Activated CD4-positive, alpha-beta T cell treated with anti-CD3 and anti-CD28 coated beads, Interleukin-2, amount 50 U/mL, for 1 hour (primary cell): Measurements from ENCODE around the gene ZNF618.

Experiments
- DNase-seq: peaks from one replicate; pipeline ENCODE4 v3.0.0-alpha.2; 2020

Gene ZNF618

DNA sequence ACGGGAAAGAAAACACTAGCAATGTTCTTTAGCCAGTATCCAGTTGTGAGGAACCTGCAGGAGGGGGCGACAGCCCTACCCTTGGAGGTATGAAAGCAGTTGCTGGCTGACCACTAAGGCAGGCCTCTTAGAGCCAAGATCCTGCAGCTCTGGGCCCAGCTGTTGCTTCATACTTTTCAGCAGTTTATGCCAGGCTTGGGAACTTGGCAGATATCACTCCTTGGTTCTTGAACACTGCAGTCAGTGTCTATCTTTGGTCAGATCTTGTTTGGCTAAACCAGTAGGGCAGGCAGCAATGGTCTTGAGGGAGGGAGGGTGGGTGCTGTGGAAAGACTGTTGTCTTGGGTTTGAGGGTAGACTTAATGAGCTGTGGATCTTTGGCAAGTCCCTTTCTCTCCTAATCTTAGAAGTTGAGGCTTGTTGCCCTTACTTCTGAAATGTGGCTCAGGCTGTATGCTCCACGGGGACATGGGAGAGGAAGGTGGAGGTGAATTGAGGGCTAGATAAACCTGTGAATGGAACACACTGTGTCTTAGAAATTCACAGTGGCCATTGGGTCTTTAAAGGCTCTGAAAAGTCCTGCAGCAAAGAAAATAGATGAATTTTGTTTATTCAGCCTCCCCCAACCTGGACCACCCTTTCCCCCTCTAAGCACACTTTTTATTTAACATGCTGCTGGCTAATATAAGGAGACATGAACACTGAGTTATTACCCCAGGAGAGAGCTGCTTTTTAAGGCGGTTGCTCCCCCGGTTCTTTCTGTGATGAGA, 37.5 kb downstream of the ZNF618 start:
- no peak for DNase-seq

DNA sequence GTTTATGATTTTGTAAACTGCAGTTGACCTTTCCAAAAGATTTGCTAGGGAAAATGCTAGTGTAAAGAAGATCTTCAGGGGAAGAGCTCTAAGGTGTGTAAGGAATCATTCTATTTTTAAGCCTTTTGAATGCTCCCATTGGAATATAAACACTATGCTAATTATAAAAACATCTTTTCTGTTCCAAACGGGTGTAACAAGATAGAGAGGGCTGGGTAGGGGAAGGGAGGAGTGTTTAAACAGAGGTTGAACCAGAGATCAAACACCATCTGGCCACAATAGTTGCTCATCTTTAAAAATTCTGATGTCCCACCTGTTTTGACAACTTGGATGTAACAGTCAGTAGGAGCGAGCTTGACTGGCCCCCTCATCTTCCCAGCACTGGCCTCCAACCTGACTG, 38.4 kb downstream of the ZNF618 start:
- DNase-seq = no peak

DNA sequence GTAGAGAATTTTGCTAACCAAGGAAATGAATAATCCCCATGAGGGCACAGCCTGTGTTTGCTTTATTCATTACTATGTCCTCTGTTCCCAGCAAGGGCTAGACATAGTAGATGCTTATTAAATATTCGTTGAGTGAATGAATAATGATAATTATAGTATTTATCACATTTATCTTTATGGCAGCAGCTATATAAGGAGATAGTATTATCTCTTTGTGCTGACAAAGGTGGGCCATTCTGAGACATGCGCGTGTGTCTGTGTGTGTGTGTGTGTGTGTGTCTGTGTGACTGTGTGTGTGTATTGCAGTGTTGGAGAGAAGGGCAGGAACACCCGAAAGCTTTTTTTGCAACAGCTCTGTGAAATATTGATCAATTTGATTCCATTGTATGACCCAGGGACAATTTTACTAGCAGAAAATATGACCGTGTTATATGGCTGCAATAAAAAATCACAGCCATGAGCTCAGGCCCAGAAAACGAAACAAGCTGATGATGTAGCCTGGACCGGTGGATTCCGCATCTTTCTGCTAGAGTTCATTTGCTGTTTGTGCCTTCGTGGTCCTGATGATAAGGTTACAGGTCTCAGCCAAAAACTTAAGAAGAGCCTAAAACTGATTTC, 39.8 kb downstream of the ZNF618 start:
- DNase-seq = no peak

DNA sequence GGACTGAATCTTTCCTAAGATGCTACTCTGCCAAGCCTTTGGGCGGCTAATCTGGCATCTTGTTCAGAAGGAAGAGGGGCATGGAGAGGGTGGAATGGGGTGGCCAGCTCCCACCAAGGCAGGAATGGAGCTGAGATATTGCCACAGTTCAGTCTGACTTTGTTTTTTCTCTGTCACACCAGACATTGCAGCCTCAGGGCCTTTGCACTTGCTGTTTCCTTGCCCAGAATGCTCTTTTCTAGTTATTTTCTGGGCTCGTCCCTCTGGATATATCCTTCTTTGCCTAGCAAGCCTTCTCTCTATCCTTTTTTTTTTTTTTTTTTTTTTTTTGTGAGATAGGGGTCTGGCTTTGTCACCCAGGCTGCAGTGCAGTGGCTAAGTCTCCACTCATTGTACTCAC, 40.8 kb downstream of the ZNF618 start:
- no peak for DNase-seq

DNA sequence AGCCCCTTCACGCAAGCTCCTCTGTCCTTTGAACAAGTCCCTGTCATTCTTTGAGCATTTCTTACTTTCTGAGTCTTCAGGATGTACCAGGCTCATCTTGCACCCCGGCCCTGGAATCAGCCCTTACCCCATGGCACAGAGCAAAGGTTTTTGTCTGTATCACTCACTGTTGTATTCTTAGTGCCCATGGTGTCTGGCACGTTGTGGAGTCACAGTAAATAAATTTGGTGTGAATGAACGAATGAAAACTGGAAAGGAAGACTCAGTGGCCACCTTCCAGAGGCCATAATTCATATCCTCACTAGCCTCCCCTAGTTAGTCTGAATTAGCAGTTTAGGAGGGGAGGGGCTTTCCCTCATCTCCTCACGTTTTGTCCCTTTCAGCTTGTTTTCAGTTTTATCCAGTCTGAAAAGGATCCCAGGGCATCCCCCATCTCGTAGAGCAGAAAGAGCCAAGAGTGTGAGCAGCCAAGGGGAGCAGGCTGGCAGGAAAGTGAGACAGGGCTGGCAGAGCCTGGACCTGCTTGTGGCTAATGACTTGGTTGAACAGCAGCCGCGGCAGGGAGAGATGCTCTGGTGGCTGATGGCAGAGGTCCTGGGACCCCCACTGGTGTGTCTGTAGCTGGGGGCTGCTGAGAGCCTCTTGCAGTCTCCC, 42.7 kb downstream of the ZNF618 start:
- no peak for DNase-seq

DNA sequence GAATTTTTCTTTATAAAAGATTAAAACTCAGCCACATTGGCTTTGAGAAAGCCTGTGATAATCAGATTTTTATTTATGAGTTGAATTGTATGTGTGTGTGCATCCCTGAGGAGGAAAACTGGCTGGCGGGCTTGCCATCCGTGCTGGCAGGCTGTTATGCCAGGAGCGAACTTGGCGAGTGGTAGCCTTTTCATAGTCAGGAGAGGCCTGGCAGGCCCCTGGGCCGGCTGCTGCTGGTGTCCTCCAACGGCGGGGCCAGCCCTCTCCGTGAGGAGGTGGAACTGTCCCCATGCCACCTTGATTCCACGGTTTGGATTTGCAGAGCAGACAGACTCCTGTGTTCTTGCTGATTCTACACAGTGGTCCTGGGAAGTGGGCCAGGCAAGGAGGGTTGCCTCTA, 43.3 kb downstream of the ZNF618 start:
- no peak for DNase-seq

DNA sequence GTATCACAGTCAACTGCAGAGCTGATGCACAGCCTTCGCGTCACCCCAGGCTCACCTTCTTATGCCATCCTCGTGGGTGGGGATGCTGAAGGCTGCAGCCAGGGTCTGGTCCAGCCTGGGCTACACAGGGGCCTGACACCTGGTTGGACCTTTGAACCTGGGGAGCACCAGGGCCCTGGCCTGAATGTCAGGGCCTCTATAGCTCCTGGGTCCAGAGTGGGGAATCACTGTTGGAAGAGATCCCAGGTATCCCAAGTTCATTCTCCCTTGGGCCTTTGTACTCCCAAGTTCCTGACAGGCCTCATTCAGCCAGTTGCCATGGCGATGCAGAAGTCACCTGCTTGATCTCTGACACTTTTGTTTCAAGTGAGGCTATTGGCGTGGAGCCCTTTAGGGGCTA, 43.8 kb downstream of the ZNF618 start:
- DNase-seq = no peak

DNA sequence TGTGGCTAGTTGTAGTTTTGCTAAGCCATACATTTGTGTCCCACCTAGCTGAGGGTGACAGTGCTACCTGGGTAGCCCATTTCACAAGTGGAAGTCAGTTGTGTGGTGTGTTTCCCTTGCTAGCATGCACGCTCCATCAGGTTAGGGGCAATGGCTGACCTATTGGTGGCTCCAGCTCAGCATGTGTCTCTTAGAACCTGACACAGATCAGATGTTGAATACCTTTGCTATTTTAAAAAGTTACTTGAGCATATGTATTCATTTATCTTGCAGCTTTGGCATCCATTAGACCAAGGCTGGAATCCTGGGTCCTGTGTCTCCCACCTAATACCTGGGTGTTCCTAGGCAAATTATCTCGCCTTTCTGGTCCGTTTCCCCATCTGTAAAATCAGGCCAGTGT, 44.8 kb downstream of the ZNF618 start:
- no peak for DNase-seq

DNA sequence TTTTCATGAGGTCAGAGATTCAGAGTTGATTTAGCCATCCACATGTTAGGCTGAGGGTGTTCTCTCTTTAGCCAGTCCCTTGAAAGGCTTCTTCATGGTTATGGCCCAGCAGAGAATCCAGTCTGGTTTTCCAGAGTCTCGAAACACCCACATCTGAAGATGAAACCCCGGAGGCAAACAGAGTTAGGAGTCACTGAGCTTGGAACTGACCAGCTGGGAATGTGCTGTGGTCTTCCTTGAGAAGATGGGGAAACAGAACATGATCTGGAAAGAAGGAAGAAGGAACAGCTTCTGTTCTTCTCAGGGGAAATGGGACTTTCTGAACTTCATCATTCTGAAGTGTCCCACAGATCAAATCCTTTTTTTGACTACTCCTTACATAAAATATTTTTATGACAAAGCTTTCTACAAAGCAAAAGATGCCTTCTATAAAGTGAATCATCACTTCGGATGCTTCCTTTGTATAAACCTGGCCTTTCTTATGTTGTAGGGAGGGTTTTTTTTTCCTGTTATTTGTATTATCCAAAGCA, 45.4 kb downstream of the ZNF618 start:
- no peak for DNase-seq

DNA sequence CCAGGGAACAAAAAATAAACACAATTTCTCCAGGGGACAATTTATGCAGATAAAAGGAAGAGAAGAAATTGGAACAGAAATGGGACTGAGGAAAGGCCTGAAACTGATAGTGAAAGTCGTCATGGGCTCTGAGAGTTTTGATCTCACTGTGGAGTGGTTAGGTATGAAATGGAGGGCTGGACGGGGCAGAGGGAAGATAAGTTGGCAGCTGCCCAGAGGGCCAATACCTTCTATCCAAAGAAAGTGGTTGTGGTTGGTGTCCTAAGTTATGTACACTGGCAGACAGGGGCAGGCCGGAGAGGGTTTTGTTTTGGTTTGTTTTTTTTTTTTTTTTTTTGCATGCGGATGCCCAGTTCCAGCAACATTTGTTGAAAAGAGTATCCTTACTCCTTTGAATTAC, 46.1 kb downstream of the ZNF618 start:
- no peak for DNase-seq

DNA sequence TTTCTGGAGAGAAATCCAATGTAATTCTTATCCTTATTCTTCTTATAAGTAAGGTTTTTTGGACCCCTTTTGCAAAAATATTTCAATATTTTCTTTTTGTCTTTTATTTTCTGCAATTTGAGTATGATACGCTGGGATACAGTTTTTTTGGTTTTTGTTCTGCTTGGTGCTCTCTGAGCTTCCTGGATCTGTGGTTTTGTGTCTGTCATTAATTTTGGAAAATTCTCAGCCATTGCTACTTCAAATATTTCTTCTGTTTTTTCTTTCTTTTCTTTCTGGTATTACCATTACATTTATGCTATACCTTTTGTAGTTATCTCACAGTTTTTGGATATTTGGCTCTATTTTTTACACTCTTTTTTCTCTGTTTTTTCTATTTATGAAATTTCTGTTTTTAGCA, 50.1 kb downstream of the ZNF618 start:
- no peak for DNase-seq

DNA sequence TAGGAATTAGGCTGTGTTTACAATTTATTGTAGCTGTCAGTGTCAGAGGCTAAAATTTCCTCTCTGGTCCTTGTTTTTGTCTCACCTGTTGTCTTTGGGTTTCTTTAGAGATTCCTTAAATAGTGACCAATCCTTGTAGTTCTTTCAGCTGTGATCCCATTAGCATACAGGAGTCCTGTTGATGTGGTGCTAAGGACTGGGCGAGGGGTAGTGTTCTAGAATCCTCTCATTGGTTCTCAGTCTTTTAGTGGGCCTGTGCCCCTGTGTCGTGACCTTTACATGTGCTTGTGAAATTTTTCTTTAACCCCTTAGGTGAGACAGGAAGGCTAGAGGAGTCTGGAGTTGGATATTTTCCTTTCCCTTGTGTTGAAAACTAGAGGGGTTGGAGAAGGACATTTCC, 51.2 kb downstream of the ZNF618 start:
- no peak for DNase-seq

DNA sequence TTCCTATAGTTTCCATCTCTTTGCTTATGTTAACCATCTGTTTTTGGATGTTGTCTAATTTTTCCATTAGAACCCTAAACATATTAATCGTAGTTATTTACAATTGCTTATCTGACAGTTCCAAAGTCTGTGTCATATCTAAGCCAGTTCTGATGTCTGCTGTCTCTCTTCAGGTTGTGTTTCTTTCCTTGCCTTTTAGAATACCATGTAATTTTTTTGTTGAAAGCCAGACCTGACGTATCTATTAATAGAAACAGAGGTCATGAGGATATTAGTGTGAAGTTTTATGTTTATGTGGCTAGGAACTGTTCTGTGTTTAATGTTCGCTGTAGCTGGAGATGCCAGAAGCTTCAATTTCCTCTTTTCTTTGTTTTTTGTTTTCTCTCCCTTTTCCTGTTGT, 52.2 kb downstream of the ZNF618 start:
- no peak for DNase-seq

DNA sequence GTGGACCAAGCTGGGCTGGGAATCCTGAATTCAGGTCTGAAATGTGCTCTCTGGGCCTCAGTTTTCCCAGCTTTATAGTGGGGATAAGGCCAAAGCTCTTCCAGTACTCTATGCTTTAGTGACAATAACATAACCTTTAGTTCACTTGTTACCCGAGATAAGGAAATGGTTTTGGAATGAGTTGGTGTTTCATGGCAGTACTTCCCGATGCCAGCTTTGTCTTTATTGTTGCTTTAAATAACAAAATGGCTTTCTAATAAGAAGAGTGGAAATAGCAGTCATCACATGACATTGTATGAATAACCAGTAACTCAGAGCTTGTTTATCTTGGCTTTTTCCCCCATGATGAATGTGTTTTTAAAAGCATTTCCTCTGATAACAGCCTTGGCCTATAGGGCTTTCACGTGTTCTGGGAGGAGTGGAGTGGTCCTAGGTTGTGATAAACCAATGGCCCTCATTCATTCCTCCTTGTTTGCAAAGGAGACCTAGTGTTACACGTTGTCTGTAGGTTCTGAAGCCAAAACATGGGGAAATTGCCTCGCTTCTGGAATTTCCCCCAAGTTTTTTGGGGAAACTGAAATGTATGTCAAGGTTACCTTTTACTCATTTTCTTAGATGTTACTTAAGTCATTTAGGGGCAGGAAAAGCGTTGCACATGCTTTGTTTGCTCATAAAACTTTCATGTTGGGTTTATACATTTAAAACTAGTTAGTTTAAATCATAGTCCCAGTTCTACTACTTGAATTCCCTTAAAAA, 53.7 kb downstream of the ZNF618 start:
- DNase-seq = no peak

DNA sequence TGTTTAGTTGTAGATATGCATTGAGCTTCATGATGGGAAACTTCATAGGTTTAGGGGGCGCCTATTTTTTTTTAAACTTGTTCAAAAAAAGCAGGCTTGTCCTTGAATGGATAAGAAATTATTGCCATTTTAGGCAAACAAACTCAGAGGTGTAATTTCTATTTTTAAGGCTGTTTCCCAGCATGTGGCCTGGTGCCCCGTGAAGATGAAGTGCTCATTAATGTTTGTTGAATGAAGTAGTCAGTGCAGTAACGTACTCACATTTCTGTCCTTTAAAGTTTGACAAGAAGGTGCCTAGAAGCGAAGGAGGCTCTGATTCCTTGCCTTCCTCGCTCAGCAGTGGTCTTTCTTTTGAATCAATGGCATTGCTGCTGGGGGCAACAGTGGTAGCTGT, 54.3 kb downstream of the ZNF618 start:
- no peak for DNase-seq

DNA sequence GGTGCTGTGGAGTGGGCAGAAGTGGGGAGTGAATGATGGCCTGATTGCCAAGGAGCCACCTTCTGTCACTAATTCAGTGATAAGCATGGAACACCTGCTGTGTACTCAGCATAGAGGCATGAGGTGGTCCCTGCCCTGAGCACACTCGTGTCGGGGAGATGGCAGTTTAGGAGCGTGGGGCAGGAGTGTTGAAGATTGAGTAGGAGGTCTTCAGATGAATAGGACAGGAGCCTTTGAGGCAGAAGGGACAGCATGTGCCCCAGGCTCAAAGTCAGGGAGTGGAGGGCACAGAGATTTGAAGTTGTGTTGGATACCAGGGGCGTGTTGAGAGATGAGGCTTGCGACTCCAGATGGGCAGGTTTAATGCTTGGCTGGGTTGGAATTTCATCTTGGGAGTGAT, 55.0 kb downstream of the ZNF618 start:
- DNase-seq = no peak

DNA sequence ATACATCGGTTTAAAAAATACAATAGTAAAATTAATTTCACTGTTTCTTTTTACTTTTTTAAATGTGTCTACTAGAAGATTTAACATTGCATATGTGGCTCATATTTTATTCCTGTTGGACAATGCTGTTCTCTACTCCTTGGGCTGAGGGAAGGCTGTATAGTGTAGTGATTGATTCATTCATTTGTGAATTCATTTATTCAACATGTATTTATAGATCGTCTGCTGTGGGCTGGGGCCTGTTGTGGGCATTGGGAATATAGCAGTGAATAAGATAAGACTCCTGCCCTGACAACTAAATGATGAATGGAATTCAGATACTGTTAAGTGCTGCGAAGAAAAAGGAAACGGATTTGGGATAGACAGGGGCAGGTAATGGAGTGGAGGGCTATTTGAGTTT, 55.7 kb downstream of the ZNF618 start:
- no peak for DNase-seq

DNA sequence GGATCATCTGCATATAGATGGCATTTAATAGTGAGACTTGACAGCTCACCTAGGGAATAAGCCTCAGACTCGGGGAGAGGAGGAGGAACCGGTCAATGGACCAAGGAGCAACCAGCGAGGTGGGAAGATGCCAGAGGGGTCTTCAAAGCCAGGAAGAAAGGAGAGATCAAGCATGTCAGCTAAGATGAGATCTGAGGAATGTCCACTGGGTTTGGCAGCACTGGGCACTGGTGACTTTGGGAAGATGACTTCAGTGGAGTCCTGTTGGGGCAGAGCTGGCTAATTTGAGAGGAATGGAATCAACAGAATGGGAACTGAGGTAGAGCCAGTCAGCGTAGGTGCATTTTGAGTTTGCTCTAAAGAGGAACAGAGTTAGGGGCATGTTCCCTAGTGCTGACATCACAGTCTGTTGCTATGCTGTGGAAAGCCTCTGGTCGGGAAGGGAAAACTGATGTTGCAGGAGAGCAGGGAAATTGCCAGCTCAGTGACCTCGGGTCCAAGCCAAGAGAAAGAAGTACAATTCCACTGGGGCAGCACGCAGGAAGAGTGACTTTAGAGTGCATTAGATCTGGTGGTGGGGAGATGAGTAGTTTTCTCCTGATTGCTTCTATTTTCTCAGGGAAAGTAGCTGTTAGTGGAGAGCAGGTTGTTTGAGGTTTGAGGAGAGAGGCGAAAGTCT, 56.9 kb downstream of the ZNF618 start:
- no peak for DNase-seq

DNA sequence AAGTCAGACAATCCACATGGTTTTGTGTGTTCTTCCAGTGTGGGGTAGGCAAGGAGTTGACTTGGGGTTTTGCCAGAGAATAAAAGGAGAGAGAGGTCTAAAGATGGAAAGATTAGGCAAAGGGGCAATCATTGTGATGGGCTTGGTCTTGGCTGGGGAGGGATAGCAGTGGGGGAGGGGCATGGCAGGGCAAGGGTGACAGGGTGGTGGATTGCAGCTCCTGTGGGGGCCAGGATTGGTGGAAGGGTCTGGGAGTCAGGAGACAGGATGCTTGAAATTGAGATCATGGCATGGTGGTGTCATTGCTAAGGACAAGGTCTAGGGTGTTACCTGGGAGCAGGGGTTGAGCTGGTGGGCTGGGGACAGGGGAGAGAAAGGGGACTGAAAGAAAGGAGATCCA, 57.6 kb downstream of the ZNF618 start:
- no peak for DNase-seq

DNA sequence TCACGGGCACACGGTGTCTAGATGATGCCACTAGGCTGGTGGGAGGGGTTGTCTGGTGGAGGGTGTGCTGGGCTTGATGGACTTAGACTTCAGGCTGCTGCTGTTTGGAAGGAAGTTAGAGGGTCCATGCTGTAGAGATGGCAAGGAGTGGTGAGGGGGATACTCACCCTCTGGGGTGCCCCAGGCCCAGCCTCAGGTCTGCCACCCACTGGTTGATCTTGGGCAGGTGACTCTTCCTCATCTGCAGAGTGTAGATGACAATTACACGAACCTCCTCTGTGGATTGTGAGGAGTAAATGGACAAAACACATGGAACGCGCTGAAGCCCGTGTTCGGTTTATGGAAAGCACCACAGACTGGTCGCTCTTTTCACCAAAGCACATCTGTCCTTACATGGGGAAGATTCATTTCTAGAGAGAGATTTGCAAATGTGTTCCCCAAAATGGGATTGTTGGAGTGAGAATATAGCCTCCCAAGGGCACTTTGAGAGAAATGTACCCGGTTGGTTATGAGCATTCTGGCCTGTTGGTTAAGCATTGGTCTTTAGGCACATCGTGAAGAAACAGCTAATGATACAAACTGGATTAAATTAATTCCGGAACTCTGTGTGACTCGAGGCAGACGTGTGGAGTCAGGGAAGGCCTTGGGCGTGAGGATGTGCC, 58.2 kb downstream of the ZNF618 start:
- DNase-seq = no peak

DNA sequence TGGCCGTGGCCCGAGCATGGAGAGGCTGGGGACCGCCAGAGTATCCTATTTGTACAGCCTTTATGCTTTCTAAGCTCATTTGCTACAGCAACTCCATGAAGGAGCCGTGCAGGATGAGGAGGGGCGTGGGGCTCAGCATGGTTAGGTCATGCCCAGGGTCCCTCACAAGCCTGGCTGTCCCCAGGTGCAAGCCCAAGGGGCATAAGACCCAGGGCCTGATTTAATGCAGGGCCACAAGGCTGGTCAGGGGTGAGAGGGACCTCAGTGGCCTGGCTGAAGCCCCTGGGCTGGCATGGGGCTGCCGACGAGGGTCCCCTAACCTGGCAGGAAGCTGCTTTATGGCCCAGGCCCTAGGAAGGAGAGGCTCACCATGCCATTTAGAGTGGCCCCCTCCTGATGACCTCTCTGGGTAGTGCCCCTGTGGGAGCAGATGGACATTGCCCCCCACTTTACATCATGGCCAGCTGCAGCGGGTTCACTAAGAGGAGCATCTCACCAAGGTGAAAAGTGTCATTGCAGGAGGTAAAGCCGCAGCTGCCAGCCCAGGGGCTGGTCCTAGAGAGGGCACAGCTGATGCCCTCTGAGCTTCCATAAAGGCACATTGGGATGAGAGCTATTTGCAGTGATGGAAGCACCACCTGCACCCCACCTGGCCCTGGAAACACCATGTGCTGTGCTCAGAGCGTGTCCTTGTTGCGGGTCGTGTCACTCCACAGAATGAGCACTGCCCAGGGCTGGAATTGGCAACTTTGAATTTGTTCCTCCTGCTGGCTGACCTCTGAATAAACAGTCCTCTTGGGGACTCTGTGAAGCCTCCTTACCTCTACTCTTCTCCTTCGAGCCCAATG, 58.9 kb downstream of the ZNF618 start:
- DNase-seq = no peak
